Nucleus accumbens (tissue), 56 donors: Measurements from ENCODE around the gene GIPC3.
A peak's percentile ranks its signal among the peaks of the same experiment; 100 is the strongest.
"Not testable (repeated sequence)": the region's sequence is repeated elsewhere in the genome, so short reads cannot be mapped to it uniquely, and the experiment has no call there.

Experiments used
- DNase-seq, 56 donors: peaks; one replicate each; lab custom pipeline; 2025; lab: John Stamatoyannopoulos, UW

GIPC3 gene

GRCh38 chr19:3549816-3550215 is 35.5 kb upstream of the GIPC3 start:
- DNase-seq, result no peak

GRCh38 chr19:3550947-3551791 is 34.1 kb upstream of the GIPC3 start:
- no peak for DNase-seq

- DNase-seq, result no peak
Observed at GRCh38 chr19:3551792-3552095, 33.5 kb upstream of the GIPC3 start.

- no peak for DNase-seq
Observed at GRCh38 chr19:3554254-3555083, 30.8 kb upstream of the GIPC3 start.

- DNase-seq, result no peak
Observed at GRCh38 chr19:3555653-3556422, 29.4 kb upstream of the GIPC3 start.

GRCh38 chr19:3556423-3556977 is 28.8 kb upstream of the GIPC3 start:
- DNase-seq, result no peak

- peak in 5 of 56 donors; percentile 28 to 41 (median 34) for DNase-seq
Observed at GRCh38 chr19:3556978-3557460, 28.3 kb upstream of the GIPC3 start.

- DNase-seq, result peak in 55 of 56 donors; percentile 43 to 95 (median 87)
Observed at GRCh38 chr19:3557461-3558248, 27.6 kb upstream of the GIPC3 start, which contains the start of gene MFSD12. MFSD12 (minus strand) TSS chr19:3557586; CDS start chr19:3557403, 183 bp downstream.

GRCh38 chr19:3563709-3564524 is 21.4 kb upstream of the GIPC3 start:
- no peak for DNase-seq

GRCh38 chr19:3565139-3565538 is 20.1 kb upstream of the GIPC3 start:
- no peak for DNase-seq

GRCh38 chr19:3570042-3570441 is 15.2 kb upstream of the GIPC3 start:
- DNase-seq, result not testable (repeated sequence)

- DNase-seq, result peak in 41 of 56 donors; percentile 5 to 81 (median 53)
Observed at GRCh38 chr19:3570606-3571011, 14.7 kb upstream of the GIPC3 start.

- DNase-seq, result peak; percentile 80 to 100 (median 99)
Observed at GRCh38 chr19:3572132-3572854, 13.0 kb upstream of the GIPC3 start.

- DNase-seq, result peak in 1 of 56 donors; percentile 70
Observed at GRCh38 chr19:3572855-3573161, 12.5 kb upstream of the GIPC3 start, which contains the start of gene HMG20B. HMG20B (plus strand) TSS chr19:3572944; CDS start chr19:3573310, 366 bp downstream.

GRCh38 chr19:3573162-3573857 is 12.0 kb upstream of the GIPC3 start:
- peak in 1 of 56 donors; percentile 54 for DNase-seq

- peak in 49 of 56 donors; percentile 6 to 87 (median 58) for DNase-seq
Observed at GRCh38 chr19:3573858-3574637, 11.2 kb upstream of the GIPC3 start.
